Lower leg skin (tissue), 3 donors: ENCODE measurements around the gene KPNA1.

Experiments used
- POLR2A ChIP-seq, 2 donors: fragments of 450-650 bp; IDR thresholded peaks; one replicate each; pipeline ENCODE4 v1.6.1; 2016 to 2017; ENCODE audit warnings: antibody characterized with exemption in 2 of 2, mild to moderate bottlenecking in 1 of 2, moderate library complexity in 1 of 2
- TF ChIP-seq, protein P1 (sequence below), 3 donors: fragments of 450-650 bp; IDR thresholded peaks; one replicate each; pipeline ENCODE4 v1.5.1; 2016; ENCODE audit warnings: antibody characterized with exemption in 3 of 3, mild to moderate bottlenecking in 3 of 3, moderate library complexity in 2 of 3

DNA sequence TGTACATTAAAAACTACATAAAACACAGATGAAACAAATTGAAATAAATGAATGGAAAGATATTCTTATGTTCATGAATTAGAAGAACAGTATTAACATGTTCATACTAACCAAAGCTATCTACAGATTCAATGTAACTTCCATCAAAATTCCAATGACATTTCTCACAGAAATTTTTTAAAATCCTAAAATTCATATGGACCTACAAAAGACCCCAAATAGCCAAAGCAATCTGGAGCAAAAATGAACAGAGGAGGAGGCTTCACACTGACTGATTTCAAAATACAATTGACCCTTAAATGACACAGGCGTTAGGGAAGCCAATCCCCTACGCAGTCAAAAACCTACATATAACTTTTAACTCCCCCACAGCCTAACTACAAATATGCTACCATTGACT lies 39.4 kb downstream of the KPNA1 start:
- TF ChIP-seq, protein P1, sequence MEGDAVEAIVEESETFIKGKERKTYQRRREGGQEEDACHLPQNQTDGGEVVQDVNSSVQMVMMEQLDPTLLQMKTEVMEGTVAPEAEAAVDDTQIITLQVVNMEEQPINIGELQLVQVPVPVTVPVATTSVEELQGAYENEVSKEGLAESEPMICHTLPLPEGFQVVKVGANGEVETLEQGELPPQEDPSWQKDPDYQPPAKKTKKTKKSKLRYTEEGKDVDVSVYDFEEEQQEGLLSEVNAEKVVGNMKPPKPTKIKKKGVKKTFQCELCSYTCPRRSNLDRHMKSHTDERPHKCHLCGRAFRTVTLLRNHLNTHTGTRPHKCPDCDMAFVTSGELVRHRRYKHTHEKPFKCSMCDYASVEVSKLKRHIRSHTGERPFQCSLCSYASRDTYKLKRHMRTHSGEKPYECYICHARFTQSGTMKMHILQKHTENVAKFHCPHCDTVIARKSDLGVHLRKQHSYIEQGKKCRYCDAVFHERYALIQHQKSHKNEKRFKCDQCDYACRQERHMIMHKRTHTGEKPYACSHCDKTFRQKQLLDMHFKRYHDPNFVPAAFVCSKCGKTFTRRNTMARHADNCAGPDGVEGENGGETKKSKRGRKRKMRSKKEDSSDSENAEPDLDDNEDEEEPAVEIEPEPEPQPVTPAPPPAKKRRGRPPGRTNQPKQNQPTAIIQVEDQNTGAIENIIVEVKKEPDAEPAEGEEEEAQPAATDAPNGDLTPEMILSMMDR (IDR thresholded peaks at IDR 0.05): no peak
- TF ChIP-seq POLR2A (IDR thresholded peaks at IDR 0.05): no peak
